GM18520 (cell line): Measurements from ENCODE around the gene RIGI.
A peak's percentile ranks its signal among the peaks of the same experiment; 100 is the strongest.
"Not testable (repeated sequence)": the region's sequence is repeated elsewhere in the genome, so short reads cannot be mapped to it uniquely, and the experiment has no call there.

ENCODE experiments used
- ATAC-seq: cut with Tn5 transposase; IDR thresholded peaks from one replicate; pipeline ENCODE4 v1.9.1; 2021; ENCODE audit not compliant: unreplicated experiment

Gene RIGI

GRCh38 chr9:32526041-32526706 lies at the start of gene RIGI:
Gene RIGI, minus strand, starts transcription at chr9:32526196. Its CDS starts 30 bp downstream, at chr9:32526166.
- ATAC-seq: peak; percentile 56

DNA sequence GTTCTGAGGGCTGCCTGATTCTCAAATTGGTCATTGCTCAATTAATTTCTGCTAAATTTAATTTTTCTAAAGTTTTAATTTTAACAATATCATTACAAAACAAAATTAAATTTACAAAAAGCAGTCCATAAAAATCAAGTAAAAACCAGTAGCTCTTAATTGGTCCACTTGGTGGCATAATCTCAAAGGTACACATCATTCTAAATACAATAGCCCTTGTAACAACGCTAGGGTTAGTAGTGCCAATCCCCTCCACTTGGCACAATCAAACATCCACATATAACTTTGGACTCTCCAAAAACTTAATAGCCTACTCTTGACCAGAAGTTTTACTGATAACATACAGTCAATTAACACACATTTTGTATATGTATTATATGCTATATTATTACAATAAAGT lies 48.9 kb upstream of the RIGI start:
- ATAC-seq: no peak

GRCh38 chr9:32573821-32574220 lies 47.8 kb upstream of the RIGI start:
- no peak for ATAC-seq

DNA sequence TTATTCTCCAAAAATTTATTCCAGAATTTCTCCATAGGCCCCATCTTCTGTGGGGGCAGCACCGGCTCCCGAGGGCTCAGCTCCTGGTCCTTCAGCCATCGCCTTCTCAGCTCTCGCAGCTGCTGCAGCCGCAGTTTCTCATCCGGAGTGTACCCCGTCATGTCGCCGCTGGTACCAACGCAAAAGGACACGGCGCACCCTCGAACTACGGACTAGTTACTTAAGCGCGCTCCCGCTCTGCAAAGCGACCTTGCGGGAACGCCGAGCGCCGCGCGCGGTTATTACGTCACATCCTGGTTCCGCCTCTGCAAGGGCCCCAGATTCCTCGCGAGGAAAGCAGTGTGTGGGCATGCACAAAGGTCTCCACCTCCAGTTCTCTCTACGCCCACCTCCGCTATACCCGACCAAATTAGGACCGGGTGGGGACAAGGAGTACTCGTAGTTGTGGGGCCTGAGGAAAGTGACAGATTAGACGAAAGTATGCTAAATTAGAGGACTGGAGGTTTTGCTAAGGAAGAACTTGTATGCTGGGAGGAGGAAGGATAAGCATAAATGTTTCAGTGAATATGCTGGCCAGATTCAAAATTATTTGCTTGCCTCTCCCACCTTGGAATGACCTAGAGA lies 47.0 kb upstream of the RIGI start, which contains the start of gene NDUFB6:
Gene NDUFB6 (minus strand): TSS at position 260 of the 624 bp plus-strand sequence. CDS start 99 bp downstream, at position 161.
- peak; percentile 69 for ATAC-seq

GRCh38 chr9:32571969-32572899 lies 46.2 kb upstream of the RIGI start:
- ATAC-seq: peak; percentile 91

DNA sequence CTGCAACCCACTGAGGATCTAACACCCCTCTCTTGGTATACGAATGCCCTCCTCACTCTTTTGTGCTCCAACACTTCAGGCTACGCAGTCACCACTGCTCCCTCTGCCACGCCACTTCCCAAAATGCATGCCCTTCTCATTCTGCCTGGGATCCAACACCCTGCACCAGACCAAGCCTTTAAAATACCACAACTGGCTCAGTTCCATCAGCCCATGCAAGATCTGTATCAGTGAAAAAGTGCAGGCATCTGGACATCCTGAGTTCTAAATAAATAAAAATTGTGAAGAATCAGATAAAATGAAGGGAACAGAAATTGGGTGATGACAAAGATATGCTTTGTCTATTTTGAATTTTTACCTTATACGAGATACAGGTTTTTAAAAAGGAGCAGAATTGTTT lies 44.3 kb upstream of the RIGI start:
- ATAC-seq: no peak

DNA sequence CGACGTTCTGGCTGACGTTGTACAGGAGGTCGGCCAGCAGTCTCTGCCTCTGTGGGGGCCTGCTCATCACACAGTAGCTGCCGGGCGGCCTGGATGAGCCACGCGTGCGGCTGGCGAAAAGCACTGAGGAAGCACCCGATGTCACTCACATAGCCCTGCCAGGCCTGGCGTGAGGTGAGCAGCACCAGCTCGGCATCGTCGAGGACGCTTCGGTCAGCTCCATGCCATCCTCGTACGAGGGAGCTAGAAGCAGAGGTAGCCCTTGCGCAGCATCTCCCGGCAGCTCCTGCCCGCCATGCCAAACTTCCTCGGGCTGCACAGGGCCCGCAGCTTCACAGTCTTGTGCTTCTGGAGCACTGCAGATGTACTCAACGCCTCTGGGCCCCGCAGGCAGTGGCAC lies 40.8 kb upstream of the RIGI start:
- ATAC-seq: no peak

DNA sequence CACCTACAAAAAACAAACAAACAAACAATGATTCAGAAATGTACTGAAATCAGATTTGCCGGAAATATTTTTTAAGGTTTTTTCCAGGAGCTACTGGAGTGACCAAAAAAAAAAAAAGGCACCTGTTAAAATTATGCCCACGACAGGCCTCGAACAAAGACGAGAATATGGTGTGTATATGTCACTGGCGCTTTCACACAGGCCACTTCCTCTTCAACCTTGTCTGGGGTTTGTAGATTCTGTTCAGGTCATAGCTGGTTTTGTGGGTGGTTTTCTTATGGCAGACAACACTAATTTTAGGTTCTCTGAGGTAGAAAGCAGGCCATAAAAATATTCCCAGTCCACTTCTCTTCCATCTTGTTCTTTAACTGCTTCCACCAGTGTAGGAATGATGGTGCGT lies 40.0 kb upstream of the RIGI start:
- ATAC-seq: no peak

DNA sequence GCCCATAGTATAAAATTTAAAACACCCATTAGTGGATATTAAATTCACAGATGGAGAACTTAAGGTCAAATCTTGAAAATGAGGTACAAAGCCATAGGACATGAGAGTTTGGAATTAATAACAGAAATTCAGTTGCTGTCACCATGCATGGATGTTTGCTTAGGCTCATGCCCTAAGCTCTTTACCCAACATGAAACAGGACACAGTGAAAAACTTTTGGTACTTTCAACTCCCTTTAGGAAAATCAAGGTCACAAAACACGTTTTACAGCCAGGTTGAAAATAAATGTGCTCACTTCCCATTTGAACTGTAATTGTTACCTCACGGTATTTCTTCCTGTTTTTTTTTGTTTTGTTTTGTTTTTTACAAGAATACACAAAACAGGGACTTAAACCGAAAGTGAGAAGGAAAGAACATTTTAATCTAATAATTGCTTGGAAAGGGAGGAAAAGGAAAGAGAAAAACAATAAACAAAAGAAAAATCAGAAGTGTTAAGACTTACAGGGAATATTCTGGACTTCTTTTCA lies 32.5 kb upstream of the RIGI start:
- ATAC-seq: no peak

- no peak for ATAC-seq
Measured at GRCh38 chr9:32554591-32554990, 28.6 kb upstream of the RIGI start.

GRCh38 chr9:32554107-32554506 lies 28.1 kb upstream of the RIGI start:
- ATAC-seq: no peak

DNA sequence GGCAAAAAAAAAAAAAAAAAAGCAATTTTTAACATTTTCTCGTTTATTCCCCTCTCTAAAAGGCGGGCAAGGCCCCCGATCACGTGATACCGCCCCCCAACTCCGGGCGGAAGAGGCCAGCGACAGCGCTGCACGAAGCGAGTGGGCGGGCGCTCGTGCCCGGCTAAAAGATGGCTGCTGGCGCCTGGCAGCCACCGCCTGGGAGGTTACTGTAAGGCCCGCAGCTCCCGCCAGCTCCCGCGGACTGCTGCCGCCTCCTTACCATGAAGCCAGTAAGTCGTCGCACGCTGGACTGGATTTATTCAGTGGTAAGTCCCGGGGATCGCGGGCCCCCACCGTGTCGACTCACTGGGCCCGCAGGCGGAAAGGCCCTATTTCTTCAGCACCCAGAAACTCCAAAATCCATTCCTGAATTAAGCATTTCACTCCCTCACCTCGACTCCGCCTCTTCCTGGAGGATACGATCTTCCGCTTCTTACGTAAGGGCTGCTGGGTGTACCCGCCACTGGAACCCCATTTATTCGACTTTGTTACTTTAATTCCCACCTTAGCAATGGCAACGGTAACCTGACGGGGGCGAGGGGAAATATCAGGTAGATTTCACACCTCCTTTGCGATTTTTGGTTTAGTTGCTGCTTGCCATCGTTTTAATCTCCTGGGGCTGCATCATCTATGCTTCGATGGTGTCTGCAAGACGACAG lies 26.3 kb upstream of the RIGI start, which contains the start of the genes SMIM27 and TOPORS:
Gene SMIM27 (plus strand): TSS at position 156 of the 701 bp plus-strand sequence. CDS start 108 bp downstream, at position 264.
Gene TOPORS (minus strand): TSS at position 415 of the 701 bp plus-strand sequence. CDS start 150 bp downstream, at position 265.
- peak; percentile 68 for ATAC-seq

DNA sequence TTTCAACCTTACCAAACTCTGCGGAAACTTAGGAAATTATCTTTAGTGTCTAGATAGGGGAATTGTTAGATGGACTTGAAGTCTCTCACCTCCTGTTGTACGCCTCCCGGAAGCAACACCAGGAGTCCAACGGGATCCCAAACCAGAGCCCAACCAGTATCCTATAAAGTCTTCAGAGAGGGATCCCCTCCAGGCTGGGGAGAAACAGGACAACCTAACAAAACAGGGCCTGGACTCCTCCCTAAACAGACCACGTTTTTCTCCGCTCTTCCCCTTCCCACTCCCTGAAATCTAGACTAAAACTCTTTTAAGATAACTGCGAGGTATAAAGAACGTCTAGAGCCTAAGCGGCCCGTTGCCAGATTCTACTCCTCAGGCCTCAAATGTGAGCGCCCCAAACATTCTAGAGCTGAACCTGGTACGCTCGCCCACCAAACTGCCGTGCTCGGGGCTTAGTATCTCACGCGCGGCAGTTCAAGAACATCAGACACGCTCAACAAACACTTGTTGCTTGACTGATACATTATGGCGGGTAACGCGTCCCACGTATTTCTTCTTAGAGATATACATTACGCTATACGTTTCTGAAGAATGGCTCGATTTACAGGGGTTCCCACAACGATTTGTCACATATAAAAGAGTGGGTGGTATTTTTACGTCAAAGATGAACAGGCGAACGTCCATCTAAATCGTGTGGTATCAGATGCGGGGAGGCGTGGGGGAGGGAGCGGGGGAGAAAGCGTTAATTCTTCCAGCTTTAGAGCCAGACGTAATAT lies 25.5 kb upstream of the RIGI start:
- no peak for ATAC-seq

DNA sequence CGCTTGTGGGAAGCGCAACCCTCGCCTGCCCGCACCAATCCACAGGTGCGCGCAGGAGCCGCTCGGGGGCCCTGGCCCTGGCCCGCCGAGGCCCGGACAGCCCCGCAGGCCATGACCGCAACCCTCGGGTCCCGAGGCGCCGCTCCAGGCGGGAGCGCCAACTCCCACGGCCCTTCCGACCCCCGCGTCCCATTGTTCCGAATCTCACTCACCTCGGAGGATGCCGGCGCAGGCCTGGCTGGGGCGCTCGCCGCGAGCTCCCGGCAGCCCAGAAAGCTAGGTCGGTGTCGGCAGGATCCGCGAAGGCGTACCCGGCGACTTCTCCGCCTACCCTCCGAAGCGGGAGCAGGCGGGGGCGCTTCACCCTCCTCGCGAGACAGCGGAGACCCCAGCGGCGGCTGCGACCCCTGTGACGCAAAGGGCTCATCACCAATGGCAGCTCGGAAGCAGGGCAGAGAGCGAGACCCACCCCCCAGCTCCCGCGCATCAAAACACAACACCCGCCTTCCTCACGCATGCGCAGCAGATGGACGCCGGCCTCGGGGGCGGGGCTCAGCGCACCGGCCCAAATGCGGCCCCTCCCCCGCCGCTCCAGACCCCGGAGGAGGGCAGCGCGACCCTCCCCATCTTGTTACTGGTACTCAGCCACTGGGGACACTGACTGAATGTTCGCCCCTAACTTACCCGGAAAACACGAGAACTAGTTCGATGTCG lies 24.7 kb upstream of the RIGI start:
- peak; percentile 47 for ATAC-seq

GRCh38 chr9:32550150-32550561 lies 24.2 kb upstream of the RIGI start:
- ATAC-seq: no peak

- not testable (repeated sequence) for ATAC-seq
Measured at GRCh38 chr9:32548213-32548612, 22.2 kb upstream of the RIGI start.

DNA sequence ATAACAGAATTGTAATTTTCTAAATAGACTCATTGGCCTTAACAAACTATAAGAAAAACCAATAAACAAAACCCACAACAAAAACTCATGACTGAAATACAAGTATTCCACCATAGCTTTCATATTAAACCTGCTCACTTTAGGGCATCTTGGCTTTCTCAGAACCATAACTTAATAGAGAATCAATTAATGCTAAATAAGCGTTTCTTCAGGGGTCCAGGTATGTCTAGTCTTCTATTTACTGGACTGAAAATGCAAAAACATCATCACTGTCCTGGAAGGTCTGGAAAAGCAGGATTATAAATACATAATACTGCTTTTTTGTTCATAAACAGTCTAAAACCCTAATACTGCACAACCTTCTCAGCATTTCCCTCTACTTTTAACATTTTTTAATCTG lies 19.9 kb upstream of the RIGI start:
- ATAC-seq: no peak

- ATAC-seq: no peak
Measured at GRCh38 chr9:32543047-32543446, 17.1 kb upstream of the RIGI start.

DNA sequence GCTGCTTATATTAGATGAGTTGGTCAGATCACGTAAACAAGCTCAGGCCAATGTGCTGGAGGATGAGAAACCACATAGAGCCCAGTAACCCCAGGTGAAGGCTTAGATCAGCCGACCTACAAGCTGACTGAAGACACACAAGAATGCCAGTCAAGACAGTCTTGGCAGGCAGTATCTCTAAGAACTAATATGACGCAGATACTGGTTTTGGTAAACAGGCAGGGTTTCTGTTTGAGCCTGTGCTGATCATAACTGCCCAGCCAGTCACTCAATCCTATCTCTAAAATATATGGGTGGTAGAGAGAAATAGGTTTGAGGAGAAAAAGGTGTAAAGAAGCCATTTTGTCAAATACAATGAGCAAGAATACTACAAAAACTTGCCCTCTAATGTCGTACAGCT lies 7.8 kb upstream of the RIGI start:
- ATAC-seq: no peak
